Lower leg skin (tissue), 4 donors: ENCODE data around the gene DNAI1. TPM values are rescaled to one million over a fixed set of nuclear protein-coding genes. Genes with fewer than 3 reads are reported as not detected.

Experiments used
- DNase-seq, 2 donors: peaks; one replicate each; pipeline ENCODE4 v3.0.0-alpha.2; 2019; ENCODE audit warnings: low spot score in 2 of 2
- H3K4me3 ChIP-seq: fragments of 200-600 bp; sonication (generic); 2 replicates; pipeline ENCODE4 v1.5.1; 2017; ENCODE audit warnings: mild to moderate bottlenecking, low read depth; ENCODE audit not compliant: poor library complexity, severe bottlenecking
- POLR2A ChIP-seq, 2 donors: fragments of 450-650 bp; IDR thresholded peaks; one replicate each; pipeline ENCODE4 v1.6.1; 2016 to 2017; ENCODE audit warnings: antibody characterized with exemption in 2 of 2, mild to moderate bottlenecking in 1 of 2, moderate library complexity in 1 of 2
- WGBS, 2 donors: methylation state at CpG; one replicate each; pipeline ENCODE4 v1.1.5; 2018; 5-methylcytosine and 5-hydroxymethylcytosine counted together
- intact Hi-C: fragments of 100-400 bp; cut with DNase I; formaldehyde crosslinking; loops from one replicate; pipeline ENCODE4 v1.15.0; 2023; ENCODE audit warnings: low total_unique reads
- total RNA-seq, 4 donors: library from RNA; depleted of rRNA; stranded (reverse); fragments of >200 nt; gene quantifications; one replicate each; pipeline ENCODE4 v1.1.0, GENCODE V29; 2016
- TF ChIP-seq, protein P1 (sequence below), 3 donors: fragments of 450-650 bp; IDR thresholded peaks; one replicate each; pipeline ENCODE4 v1.5.1; 2016; ENCODE audit warnings: antibody characterized with exemption in 3 of 3, mild to moderate bottlenecking in 3 of 3, moderate library complexity in 2 of 3

The DNAI1 gene
- total RNA-seq, 4 donors from 2014 or later: not detected

DNA sequence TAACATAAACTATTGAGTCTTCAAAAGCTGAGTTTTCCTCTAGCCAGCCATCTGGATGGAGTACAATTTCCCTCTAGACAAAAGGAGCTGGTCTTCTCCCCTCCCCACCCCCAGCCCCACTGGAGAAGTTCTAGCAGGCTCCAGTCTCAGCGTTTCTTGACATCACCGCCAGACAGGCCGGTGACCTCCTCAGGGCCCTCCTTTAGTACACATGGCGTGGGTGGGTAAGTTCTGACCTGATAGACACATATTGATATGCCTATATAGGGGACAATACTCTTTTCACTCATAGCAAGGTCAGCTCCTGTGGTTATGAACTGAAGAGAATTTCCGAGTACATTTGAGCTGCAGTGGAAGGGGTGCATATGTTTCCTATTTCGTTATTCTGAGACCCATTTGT is 27.2 kb downstream of the DNAI1 start:
- intact Hi-C loops: no loop called here
- no peak for TF ChIP-seq POLR2A (IDR thresholded peaks at IDR 0.05)
- TF ChIP-seq, protein P1, sequence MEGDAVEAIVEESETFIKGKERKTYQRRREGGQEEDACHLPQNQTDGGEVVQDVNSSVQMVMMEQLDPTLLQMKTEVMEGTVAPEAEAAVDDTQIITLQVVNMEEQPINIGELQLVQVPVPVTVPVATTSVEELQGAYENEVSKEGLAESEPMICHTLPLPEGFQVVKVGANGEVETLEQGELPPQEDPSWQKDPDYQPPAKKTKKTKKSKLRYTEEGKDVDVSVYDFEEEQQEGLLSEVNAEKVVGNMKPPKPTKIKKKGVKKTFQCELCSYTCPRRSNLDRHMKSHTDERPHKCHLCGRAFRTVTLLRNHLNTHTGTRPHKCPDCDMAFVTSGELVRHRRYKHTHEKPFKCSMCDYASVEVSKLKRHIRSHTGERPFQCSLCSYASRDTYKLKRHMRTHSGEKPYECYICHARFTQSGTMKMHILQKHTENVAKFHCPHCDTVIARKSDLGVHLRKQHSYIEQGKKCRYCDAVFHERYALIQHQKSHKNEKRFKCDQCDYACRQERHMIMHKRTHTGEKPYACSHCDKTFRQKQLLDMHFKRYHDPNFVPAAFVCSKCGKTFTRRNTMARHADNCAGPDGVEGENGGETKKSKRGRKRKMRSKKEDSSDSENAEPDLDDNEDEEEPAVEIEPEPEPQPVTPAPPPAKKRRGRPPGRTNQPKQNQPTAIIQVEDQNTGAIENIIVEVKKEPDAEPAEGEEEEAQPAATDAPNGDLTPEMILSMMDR (IDR thresholded peaks at IDR 0.05): no peak
- WGBS, 2 donors: 77 to 86% methylated on average over 6 of the region's 6 CpGs

DNA sequence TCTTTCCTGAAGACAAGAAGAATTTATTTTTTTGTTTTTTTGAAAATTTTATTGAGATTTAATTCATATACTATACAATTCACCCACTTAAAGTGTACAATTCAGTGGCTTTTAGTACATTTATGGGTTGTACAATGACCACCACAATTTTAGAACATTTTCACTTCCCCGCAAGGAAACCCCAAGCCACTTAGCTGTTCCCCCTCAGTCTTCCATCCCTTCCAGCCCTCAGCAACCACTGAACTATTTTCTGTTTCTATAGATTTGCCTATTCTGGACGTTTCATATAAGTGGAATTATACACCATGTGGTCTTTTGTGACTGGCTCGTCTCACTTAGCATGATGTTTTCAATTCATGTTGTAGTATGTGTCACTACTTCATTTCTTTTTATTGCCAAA is 28.0 kb downstream of the DNAI1 start:
- DNase-seq: no peak
- intact Hi-C loops: no loop called here
- no peak for TF ChIP-seq POLR2A (IDR thresholded peaks at IDR 0.05)
- TF ChIP-seq, protein P1 (IDR thresholded peaks at IDR 0.05): no peak
- 51 to 64% methylated on average over 3 of the region's 3 CpGs for WGBS, 2 donors
- H3K4me3 ChIP-seq: no peak overlapping the region

More for the DNA sequence above, 27.2 kb downstream of the DNAI1 start:
- DNase-seq: peak in 1 of 2 donors; percentile 36
- H3K4me3 ChIP-seq: no peak overlapping the region

DNA sequence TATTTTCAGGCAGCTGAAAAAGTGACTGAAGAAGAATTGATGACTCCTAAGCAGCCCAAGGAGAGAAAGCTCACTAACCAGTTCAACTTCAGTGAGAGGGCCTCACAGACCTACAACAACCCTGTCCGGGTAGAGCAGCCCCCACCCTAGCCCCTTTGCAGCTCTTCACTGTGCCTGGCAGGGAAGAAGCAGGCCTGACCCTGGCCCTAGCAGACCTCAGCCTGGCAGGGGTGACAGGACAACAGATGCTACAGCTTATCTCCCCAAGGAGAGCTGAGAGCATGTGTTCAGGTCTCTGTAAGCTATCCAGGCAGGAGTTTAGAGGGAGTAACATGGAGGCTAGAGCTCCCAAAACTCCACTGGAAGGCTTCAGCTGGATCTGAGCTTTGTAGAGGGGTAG is 31.8 kb downstream of the DNAI1 start:
- WGBS, 2 donors: 78 to 86% methylated on average over 1 of the region's 1 CpG
- H3K4me3 ChIP-seq: no peak overlapping the region
- TF ChIP-seq, protein P1 (IDR thresholded peaks at IDR 0.05): no peak
- TF ChIP-seq POLR2A (IDR thresholded peaks at IDR 0.05): no peak
- no peak for DNase-seq
- intact Hi-C loops: no loop called here

DNA sequence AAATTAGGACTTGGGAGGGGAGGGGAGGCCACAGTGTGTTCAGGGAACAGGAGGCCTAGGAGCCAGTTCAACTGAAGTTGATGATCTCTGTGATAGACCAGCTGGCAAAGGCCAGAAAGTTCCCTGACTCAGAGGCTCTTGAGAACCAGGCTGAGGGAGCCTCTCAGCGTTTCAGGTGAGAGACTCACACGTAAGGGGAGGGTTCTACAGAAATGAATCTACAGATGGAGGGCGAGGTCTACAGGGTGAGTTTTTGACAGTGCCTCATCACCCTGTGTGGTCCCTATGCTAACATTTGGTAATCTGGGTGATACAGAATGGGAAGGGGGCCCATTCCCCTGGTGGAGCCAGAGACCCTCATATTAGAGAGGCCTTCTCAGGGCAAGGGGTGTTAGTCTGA is 32.2 kb downstream of the DNAI1 start:
- intact Hi-C loops: no loop called here
- DNase-seq: peak in 1 of 2 donors; percentile 46
- TF ChIP-seq, protein P1 (IDR thresholded peaks at IDR 0.05): no peak
- TF ChIP-seq POLR2A (IDR thresholded peaks at IDR 0.05): no peak
- WGBS, 2 donors: 62 to 64% methylated on average over 3 of the region's 3 CpGs
- no peak overlapping the region for H3K4me3 ChIP-seq

DNA sequence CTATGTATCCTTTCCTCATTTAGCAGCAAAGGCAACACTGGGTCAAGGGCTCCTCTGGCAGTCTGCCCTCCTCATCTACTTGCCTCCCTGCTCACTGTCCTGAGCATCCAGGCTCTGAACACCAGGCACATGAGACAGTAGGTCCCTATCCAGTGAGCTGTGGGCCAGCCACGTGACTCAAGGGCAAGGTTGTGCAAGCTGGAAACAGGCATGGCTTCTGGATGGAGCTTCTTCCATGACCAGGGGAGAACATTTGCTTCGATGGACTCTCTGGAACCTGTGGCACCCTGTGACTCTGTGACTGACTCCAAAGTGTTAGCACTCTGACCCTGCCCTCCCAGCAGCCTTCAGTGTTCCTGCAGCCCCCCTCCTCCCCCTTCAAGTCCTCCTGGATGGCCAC is 33.0 kb downstream of the DNAI1 start:
- intact Hi-C loops: no loop called here
- peak in 1 of 2 donors; percentile 57 for DNase-seq
- WGBS, 2 donors: 47 to 65% methylated on average over 2 of the region's 2 CpGs
- H3K4me3 ChIP-seq: no peak overlapping the region
- TF ChIP-seq, protein P1 (IDR thresholded peaks at IDR 0.05): no peak
- TF ChIP-seq POLR2A (IDR thresholded peaks at IDR 0.05): no peak

DNA sequence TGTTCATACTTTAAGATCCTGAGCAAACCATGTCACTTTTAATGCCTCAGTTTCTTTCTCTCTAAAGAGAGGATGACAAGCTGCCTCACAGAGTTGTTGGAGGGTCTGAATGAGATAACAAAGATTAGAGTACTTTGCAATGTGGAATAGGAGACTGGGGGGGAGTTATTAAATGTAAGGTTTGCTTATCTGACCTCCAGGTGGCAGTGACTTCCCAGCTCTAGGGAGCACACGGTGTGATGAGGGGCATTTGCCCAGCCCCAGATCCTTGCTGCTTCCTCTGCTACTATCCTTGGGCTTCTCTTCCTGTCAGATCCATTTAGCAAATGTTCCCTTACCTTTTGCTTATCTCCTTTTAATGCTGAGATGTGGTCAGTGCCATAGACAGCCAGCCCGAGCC is 33.4 kb downstream of the DNAI1 start:
- intact Hi-C loops: no loop called here
- DNase-seq: no peak
- no peak overlapping the region for H3K4me3 ChIP-seq
- WGBS, 2 donors: 42 to 58% methylated on average over 2 of the region's 2 CpGs
- TF ChIP-seq, protein P1 (IDR thresholded peaks at IDR 0.05): no peak
- no peak for TF ChIP-seq POLR2A (IDR thresholded peaks at IDR 0.05)
